ENCODE data around the gene FAF2.
"Not testable (repeated sequence)": the region's sequence is repeated elsewhere in the genome, so short reads cannot be mapped to it uniquely, and the experiment has no call there.

Gene FAF2

DNA sequence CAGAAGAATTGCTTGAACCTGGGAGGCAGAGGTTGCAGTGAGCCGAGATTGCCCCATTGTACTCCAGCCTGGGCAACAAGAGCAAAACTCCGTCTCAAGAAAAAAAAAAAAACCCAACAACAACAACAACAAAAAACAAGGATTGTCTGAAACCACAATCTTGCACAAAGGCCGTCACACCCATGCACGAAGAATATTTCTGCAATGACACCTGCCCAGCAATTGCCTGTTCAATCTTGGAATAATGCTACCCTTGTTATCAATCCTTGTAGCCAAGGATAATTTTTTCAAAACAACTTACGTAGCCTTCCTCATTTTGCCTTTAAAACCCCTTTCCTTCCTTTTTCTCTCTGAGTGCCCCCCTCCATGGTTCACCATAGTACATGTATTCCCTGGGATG lies 28.1 kb upstream of the FAF2 start:
- no peak for DNase-seq

DNA sequence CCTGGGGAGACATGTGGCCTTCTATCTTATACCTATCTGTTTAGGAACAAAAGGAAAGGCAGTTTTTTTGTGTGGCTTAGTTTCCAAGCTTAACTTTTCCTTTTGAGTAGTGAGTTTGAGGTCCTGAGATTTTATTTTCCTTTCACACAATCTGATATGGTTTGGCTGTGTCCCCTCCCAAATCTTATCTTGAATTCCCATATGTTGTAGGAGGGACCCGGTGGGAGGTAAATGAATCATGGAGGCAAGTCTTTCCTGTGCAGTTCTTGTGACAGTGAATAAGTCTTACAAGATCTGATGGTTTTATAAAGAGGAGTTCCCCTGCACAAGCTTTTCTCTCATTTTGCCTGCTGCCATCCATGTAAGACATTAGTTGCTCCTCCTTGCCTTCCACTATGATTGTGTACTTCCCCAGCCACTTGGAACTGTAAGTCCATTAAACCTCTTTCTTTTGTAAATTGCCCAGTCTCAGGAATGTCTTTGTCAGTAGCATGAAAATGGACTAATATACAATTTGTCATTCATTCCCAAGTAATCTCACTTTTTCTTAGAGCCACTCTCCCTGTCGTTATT lies 27.1 kb upstream of the FAF2 start:
- no peak for DNase-seq

- no peak for DNase-seq
Measured at GRCh38 chr5:176424181-176424580, 24.0 kb upstream of the FAF2 start.

- DNase-seq: no peak
Measured at GRCh38 chr5:176425138-176425537, 23.0 kb upstream of the FAF2 start.

- DNase-seq: no peak
Measured at GRCh38 chr5:176425791-176426190, 22.4 kb upstream of the FAF2 start.

GRCh38 chr5:176426876-176427275 lies 21.3 kb upstream of the FAF2 start:
- no peak for DNase-seq

DNA sequence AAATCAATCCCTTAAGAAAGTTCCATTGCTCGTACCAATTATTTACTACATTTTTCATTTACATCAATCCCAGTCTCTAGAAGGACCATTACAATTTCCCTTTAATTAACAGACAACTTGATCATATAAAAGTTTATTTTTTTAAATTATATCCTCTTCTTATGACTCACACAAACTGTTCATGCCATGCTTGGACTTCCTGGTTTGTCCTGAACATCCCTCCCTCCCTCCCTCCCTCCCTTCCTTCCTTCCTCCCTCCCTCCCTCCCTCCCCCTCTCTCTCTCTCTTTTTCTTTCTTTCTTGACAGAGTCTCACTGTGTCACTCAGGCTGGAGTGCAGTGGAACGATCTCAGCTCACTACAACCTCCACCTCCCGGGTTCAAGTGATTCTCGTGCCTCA lies 20.2 kb upstream of the FAF2 start:
- no peak for DNase-seq

DNA sequence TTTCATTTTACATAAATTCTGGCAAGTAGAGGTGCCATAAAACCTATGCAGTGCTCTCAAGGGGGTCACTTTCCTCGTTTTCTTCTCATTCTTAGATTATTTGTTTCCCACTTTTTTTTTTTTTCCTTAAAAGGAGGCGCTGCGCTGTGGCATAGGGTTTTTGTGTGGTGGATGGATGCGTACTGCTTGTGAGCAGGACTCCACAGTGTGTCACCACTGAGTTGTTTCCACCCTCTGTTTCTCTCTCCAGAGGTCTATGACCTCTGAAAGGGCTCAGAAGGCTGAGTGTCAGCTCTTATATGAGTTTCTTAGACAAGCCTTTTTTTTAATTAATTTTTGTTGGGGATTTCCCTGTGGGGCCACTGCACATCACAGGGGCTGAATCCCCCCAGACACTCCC lies 18.2 kb upstream of the FAF2 start:
- no peak for DNase-seq

DNA sequence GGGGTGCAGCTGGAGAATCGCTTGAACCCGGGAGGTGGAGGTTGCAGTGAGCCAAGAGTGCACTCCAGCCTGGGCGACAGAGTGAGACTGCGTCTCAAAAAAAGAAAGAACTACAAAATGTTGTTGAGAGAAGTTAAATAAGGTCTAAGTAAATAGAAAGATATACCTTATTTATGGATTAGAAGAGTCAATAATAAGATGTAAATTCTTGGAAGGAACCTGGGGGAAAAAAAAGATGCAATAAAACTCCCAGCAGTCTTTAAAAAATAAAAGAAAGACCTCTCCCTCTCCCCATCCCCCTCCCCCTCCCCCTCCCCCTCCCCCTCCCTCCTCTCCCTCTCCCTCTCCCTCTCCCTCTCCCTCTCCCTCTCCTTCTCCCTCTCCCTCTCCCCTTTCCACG lies 15.5 kb upstream of the FAF2 start:
- DNase-seq: no peak

DNA sequence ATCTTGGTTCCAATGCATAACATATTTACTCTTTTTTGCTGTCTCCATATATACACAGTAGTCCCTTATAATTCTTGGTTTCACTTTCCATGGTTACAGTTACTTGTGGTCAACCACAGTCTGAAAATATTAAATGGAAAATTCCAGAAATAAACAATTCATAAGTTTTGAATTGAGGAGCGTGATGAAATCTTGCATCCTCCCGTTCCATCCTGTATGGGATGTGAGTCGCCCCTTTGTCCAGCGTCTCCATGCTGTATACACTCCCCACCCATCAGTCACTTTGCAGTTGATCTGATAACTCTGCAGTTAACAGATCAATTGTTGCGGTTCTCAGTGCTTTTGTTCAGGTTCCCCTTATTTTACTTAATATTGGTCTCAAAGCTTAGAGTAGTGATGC lies 11.5 kb upstream of the FAF2 start:
- no peak for DNase-seq

- DNase-seq: no peak
Measured at GRCh38 chr5:176438959-176439757, 9.0 kb upstream of the FAF2 start.

DNA sequence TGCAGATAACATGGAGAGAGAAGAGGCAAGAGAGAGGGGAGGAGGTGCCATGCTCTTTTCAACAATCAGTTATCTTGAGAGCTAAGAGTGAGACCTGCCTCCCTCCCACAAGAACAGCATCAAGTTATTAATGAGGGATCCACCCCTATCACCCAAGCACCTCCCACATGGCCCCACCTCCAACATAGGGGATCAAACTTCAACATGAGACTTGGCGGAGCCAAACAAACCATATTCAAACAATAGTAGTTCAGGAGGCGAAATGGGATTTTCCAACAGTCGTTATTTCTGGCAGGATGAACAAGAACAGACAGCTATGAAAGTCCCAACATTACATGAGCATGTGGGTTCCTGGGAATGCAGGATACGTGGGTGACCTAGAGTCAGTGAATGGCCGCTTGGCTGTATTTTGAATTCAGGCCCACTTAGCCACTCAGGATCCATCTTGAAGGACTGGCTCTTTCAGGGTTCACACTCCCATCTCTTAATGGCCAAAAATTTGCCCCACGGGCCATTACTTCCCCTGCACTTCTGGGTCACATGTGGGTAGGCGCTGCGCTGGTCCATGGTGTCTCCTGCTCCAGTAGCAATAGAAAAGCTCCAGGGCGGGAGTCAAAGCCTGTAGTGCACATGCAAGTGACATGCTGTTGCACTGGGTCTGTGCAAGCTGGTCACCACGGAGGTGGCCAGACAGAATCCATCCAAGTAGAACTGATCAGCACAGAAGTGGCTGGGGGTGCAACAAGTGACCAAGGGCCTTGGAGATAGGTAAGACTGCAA lies 7.1 kb upstream of the FAF2 start:
- no peak for DNase-seq

- DNase-seq: no peak
Measured at GRCh38 chr5:176441921-176442323, 6.3 kb upstream of the FAF2 start.

- DNase-seq: not testable (repeated sequence)
Measured at GRCh38 chr5:176442911-176443310, 5.3 kb upstream of the FAF2 start.

- DNase-seq: no peak
Measured at GRCh38 chr5:176444742-176445141, 3.4 kb upstream of the FAF2 start.

DNA sequence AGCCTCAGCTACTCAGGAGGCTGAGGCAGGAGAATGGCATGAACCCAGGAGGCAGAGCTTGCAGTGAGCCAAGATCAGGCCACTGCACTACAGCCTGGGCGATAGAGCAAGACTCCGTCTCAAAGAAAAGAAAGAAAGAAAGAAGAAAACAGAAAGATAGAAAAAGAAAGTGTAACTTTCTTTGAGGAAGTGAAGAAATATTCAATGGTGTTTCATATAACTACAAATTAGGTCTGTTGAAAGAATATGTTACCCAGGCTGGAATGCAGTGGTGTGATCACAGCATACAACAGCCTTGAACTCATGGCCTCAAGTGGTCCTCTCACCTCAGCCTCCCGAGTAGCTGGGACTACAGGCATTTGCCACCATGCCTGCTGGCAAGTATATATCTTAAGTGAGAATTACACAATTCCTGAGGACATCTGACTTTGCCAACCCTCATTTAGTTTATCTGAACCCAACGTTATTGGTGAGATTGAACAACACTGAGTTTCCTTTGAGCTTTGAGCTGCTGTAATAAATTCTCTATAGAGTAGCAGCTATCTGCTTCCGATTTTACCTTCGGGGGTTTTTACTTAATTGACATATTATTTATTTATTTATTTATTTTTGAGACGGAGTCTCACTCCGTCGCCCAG lies 2.0 kb upstream of the FAF2 start:
- no peak for DNase-seq

- DNase-seq: no peak
Measured at GRCh38 chr5:176446884-176447590, 1.1 kb upstream of the FAF2 start.

DNA sequence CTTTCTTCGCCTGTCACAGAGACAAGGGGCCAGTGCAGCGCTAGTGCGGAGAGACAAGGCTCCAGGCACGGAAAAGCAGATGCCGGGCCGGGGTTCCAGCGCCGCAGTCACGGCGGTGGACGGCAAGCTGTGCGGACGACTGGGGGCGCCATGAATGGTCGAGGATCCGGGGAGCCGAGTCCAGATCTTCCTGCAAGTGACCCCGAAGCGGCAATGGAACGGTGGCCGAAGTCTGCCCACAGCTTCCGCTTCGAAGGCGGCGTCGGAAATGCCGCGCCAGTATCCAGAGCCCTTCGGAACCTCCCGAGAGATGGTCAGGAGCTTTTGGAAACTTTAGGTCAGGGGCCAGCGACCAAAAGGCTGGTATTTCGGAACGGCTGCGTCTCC lies 601 bp upstream of the FAF2 start:
- DNase-seq: peak; percentile 32

DNA sequence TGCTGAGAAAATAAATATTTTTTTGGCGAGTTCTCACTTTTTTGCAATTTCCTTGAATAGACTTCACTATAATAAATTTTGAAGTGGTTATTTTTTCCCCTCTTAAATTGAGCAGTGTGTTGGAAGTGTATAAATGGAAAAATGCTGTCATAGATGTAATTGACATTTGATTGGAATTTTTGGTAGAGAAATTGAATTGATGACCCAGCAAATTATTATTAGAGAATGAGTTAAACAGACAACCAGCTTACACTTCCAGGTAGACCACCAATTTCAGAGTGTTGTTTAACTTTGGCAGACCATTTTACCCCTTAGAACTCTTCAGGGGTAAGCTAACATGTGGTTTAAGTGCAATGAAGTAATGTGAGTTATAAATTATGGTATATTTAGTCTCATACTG lies 1.9 kb downstream of the FAF2 start:
- no peak for DNase-seq

DNA sequence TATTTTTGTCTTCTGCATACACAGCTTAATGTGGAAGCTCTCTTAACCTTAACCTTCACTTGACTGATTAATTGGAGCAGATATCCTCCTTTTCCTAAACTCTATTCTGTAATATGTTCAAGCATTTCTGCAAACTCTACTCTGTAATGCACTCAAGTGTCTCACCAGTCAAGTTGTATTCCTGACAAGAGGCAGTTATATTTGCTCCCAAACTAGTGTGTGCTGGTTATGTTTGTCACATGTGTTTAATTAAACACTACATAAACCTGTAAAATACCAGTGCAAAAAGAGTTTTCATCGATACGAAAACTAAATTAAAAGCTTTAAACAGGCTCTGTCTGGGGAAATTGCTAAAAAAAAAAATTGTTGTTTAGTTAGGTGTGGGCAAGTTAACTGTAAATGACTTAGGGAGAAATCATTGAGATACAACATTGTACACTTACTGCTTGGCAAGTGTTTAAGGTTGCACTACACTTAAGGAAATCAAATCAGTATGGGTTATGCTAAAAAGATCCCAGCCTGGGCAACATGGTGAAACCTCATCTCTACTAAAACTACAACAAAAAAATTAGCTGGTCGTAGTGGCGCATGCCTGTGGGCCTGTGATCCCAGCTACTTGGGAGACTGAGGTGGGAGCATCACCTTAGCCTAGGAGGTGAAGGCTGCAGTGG lies 6.7 kb downstream of the FAF2 start:
- no peak for DNase-seq

GRCh38 chr5:176458904-176459561 lies 10.8 kb downstream of the FAF2 start:
- DNase-seq: no peak

DNA sequence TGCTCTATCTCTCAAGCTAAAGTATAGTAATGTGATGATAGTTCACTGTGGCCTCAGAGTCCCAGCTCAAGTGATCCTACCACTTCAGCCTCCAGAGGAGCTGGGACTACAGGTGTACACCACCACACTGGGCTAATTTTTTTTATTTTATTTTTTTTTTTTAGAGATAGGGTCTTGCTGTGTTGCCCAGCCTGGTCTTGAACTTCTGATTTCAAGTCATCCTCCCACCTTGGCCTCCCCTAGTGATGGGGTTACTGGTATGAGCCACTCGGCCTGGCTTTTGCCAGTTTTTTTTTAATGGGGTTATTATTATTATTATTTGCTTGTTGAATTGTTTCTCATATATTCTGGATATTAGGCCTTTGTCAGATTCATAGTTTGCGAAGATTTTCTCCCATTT lies 13.2 kb downstream of the FAF2 start:
- no peak for DNase-seq
